GM19043 (cell line): Measurements from ENCODE around the gene CTSG.
"Not testable (repeated sequence)": the region's sequence is repeated elsewhere in the genome, so short reads cannot be mapped to it uniquely, and the experiment has no call there.

Experiments
- ATAC-seq: cut with Tn5 transposase; IDR thresholded peaks from one replicate; pipeline ENCODE4 v1.9.1; 2021; ENCODE audit warnings: low read depth; ENCODE audit not compliant: unreplicated experiment

CTSG gene

DNA sequence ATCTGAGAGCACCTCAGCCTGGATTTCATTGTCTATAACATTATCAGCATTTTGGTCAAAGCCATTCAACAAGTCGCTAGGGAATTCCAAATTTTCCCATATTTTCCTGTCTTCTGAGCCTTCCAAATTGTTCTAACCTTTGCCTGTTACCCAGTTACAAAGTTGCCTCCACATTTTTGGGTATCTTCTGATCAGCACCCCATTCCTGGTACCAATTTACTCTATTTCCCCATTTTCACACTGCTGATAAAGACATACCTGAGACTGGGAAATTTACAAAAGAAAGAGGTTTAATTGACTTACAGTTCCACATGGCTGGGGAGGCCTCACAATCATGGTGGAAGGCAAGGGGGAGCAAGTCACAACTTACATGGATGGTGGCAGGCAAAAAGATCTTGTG, 27.0 kb downstream of the CTSG start:
- ATAC-seq = not testable (repeated sequence)

DNA sequence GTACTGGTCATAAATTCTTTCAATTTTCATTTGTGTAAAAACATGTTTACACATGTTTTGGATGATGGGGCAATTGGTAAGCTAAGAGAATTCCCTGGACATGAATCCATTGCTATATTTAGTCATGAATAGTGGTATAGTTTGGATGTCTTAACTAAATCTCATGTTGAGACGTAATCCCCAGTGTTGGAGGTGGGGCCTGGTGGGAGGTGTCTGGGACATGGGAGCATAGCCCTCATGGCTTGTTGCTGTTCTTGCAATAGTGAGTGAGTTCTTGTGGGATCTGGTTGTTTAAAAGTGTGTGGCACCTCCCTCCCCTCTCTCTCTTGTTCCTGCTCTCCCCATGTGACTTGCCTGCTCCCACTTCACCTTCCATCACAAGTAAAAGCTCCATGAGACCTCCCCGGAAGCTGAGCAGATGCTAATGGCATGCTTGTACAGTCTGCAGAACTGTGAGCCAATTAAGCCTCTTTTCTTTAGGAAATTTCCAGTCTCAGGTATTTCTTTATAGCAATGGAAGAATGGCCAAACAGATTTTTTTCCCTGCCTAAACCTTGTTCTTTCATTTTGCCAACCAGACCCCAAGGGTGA, 33.6 kb downstream of the CTSG start:
- ATAC-seq = no peak

DNA sequence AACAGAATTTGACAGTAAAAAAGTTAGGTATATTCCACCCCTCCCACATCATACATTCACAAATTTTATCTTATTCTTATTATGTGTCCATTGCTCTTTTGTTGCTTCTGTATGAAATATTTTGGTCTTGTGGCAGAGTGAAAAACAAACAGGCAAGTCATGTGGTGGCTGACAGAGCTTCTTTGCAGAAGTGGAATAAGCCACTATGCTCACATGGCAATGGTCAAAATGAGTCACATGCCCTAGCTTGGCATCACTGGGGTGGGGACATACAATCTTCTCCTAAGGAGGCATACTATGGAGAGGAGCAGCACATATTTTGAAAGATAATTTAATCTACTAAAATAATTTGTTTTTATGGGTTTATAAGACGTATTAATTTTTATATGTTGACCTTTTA, 40.3 kb downstream of the CTSG start:
- ATAC-seq = no peak

DNA sequence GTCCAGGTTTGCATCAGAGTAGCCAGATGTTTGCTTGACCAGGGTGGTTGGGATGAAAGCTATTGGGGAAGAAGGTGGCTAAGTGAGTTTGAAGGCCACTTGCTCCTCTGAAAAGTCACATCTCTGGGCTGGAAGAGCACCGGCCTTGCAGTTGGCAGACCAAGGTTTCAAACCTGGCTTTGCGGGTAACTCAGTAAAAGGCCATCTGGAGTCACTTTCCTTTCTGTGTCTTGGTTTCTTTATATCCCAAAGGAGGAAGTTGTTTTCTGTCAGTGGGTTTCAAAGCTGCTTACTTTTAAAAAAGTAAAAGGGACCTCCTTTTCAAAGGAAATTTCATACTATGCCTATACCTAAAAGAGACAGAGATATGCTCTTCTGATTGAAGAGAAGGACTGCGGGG, 41.8 kb downstream of the CTSG start:
- ATAC-seq = no peak

DNA sequence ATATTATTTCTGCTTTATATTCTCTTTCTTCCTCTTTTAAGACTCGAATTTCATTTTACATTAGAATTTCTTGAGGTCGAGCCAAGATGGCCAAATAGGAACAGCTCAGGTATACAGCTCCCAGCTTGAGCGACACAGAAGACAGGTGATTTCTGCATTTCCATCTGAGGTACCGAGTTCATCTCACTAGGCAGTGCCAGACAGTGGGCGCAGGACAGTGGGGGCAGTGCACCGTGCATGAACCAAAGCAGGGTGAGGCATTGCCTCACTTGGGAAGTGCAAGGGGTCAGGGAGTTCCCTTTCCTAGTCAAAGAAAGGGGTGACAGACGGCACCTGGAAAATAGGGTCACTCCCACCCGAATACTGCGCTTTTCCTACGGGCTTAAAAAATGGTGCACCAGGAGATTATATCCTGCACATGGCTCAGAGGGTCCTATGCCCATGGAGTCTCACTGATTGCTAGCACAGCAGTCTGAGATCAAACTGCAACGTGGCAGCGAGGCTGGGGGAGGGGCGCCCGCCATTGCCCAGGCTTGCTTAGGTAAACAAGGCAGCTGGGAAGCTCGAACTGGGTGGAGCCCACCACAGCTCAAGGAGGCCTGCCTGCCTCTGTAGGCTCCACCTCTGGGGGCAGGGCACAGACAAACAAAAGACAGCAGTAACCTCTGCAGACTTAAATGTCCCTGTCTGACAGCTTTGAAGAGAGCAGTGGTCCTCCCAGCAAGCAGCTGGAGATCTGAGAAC, 50.0 kb downstream of the CTSG start:
- not testable (repeated sequence) for ATAC-seq
